ENCODE measurements around the gene RABGAP1L. TPM values are rescaled to one million over a fixed set of nuclear protein-coding genes. Genes with fewer than 3 reads are reported as not detected.
A peak's percentile ranks its signal among the peaks of the same experiment; 100 is the strongest.

RABGAP1L gene
- total and polyA plus RNA-seq, 2 of the 4 experiments (the other 2 are of a cell fraction): 7.9 to 26.7 TPM

DNA sequence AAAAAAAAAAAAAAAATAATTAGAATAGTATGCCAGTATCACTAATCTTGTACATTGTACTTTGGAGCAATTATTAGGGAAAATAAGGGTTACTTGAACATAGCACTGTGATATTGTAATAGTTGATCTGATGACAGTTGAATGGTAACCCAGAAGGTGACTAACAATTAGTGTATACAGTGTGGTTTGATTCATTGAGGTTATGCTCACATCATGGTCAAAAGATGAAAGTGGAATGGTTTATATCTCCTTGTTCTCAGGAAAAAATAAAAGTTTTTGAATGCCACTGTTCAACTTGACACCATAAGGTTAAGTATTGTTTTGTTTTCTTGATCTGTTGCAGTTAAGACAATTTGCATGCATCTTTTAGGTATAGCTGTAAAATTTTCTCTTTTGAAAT is 375.5 kb downstream of the RABGAP1L start:
- no peak overlapping the region for H2AFZ ChIP-seq (replicated peaks; ENCODE audit: low read length, poor library complexity)
- no TSS peak for BruUV-seq (replicated peaks)
- H3K9me1 ChIP-seq (ENCODE audit: insufficient read depth, low read length): no peaks in the 10 kb centered on the region
- no peaks in the 10 kb centered on the region for H3K36me3 ChIP-seq (ENCODE audit: control insufficient read depth, insufficient read depth, low read length)
- no peak overlapping the region for H3K18ac ChIP-seq (ENCODE audit: low read depth, low read length)
- H2BK5ac ChIP-seq (ENCODE audit: low read depth, low read length, poor library complexity, severe bottlenecking): no peak overlapping the region
- no peak overlapping the region for H4K8ac ChIP-seq (ENCODE audit: low read depth in 2 of 2, low read length in 2 of 2)
- dilution Hi-C loops (cut with HindIII; ENCODE audit: low sequenced_read_pairs, unreplicated experiment) (no loop called here), in situ Hi-C loops (cut with MboI; ENCODE audit: low sequenced_read_pairs) (no loop called here), intact Hi-C loops (cut with micrococcal nuclease) (loop anchor here (1.0 kb wide), 1 partner anchor 48 kb away; no protein-coding TSS in a partner anchor)
- no peak overlapping the region for H2BK20ac ChIP-seq (ENCODE audit: low read depth, low read length)
- no peak overlapping the region for H3K4me3 ChIP-seq (ENCODE audit: insufficient read depth, low read depth, low read length)
- H3K27me3 ChIP-seq (ENCODE audit: control insufficient read depth, insufficient read depth, low read length): no peaks in the 10 kb centered on the region
- peaks cover 2% of the 10 kb centered on the region; the same call in 1 of the 2 replicates for H3K4me1 ChIP-seq (ENCODE audit: control insufficient read depth, insufficient read depth, low read length)
- TF ChIP-seq RCOR1 (IDR thresholded peaks at IDR 0.05; ENCODE audit: insufficient replicate concordance, low read length) (no peak), NFE2L2 (IDR thresholded peaks at IDR 0.05; ENCODE audit: low read depth, low read length) (no peak), CHD1 (IDR thresholded peaks at IDR 0.05; ENCODE audit: low read depth, low read length) (no peak), BHLHE40 (IDR thresholded peaks at IDR 0.05; ENCODE audit: low read depth, low read length) (no peak), CEBPB (IDR thresholded peaks at IDR 0.05; ENCODE audit: low read depth, low read length) (no peak), SMC3 (IDR thresholded peaks at IDR 0.05; ENCODE audit: low read depth, low read length) (no peak), MAFK (IDR thresholded peaks at IDR 0.05; ENCODE audit: low read depth, low read length) (no peak), POLR2A (IDR thresholded peaks at IDR 0.05; ENCODE audit: low read depth, low read length) (no peak), MXI1 (IDR thresholded peaks at IDR 0.05; ENCODE audit: borderline replicate concordance, low read depth, low read length) (no peak), RAD21 (IDR thresholded peaks at IDR 0.05; ENCODE audit: low read length) (no peak), RFX5 (IDR thresholded peaks at IDR 0.05; ENCODE audit: low read depth, low read length) (no peak), FOS (IDR thresholded peaks at IDR 0.05; ENCODE audit: low read depth, low read length) (no peak), MAZ (IDR thresholded peaks at IDR 0.05; ENCODE audit: borderline replicate concordance, low read depth, low read length) (no peak)
- TF ChIP-seq, protein P1, sequence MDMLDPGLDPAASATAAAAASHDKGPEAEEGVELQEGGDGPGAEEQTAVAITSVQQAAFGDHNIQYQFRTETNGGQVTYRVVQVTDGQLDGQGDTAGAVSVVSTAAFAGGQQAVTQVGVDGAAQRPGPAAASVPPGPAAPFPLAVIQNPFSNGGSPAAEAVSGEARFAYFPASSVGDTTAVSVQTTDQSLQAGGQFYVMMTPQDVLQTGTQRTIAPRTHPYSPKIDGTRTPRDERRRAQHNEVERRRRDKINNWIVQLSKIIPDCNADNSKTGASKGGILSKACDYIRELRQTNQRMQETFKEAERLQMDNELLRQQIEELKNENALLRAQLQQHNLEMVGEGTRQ (IDR thresholded peaks at IDR 0.05; ENCODE audit: low read depth, low read length): no peak
- TF ChIP-seq, protein P2, sequence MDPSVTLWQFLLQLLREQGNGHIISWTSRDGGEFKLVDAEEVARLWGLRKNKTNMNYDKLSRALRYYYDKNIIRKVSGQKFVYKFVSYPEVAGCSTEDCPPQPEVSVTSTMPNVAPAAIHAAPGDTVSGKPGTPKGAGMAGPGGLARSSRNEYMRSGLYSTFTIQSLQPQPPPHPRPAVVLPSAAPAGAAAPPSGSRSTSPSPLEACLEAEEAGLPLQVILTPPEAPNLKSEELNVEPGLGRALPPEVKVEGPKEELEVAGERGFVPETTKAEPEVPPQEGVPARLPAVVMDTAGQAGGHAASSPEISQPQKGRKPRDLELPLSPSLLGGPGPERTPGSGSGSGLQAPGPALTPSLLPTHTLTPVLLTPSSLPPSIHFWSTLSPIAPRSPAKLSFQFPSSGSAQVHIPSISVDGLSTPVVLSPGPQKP (IDR thresholded peaks at IDR 0.05; ENCODE audit: borderline replicate concordance, low read depth, low read length): no peak
- TF ChIP-seq, protein P3, sequence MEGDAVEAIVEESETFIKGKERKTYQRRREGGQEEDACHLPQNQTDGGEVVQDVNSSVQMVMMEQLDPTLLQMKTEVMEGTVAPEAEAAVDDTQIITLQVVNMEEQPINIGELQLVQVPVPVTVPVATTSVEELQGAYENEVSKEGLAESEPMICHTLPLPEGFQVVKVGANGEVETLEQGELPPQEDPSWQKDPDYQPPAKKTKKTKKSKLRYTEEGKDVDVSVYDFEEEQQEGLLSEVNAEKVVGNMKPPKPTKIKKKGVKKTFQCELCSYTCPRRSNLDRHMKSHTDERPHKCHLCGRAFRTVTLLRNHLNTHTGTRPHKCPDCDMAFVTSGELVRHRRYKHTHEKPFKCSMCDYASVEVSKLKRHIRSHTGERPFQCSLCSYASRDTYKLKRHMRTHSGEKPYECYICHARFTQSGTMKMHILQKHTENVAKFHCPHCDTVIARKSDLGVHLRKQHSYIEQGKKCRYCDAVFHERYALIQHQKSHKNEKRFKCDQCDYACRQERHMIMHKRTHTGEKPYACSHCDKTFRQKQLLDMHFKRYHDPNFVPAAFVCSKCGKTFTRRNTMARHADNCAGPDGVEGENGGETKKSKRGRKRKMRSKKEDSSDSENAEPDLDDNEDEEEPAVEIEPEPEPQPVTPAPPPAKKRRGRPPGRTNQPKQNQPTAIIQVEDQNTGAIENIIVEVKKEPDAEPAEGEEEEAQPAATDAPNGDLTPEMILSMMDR (conservative IDR thresholded peaks at IDR 0.05; ENCODE audit: low read depth, low read length): no peak
- no peak overlapping the region for H2BK15ac ChIP-seq (ENCODE audit: low read depth, low read length)
- no peak overlapping the region for H2BK120ac ChIP-seq (ENCODE audit: low read depth, low read length)
- DNase-seq: peak; percentile 82
- H3K14ac ChIP-seq (replicated peaks; ENCODE audit: low read depth, low read length): no peak overlapping the region
- no peaks in the 10 kb centered on the region for H4K20me1 ChIP-seq (ENCODE audit: insufficient read depth, low read length)
- no peak overlapping the region for H3K27ac ChIP-seq (ENCODE audit: insufficient read depth, low read length)
- no peak overlapping the region for H2AK5ac ChIP-seq (ENCODE audit: low read depth, low read length)
- H3K4me2 ChIP-seq (ENCODE audit: low read depth, low read length): no peak overlapping the region
- no peak overlapping the region for H3K4ac ChIP-seq (ENCODE audit: low read depth, low read length)
- no peak overlapping the region for H4K5ac ChIP-seq (ENCODE audit: low read depth, low read length)
- peaks cover 4% of the 10 kb centered on the region for H3K9me3 ChIP-seq (ENCODE audit: control insufficient read depth, insufficient read depth, low read length)
- H3K79me1 ChIP-seq (ENCODE audit: low read depth in 1 of 2, low read length in 2 of 2): no peaks in the 10 kb centered on the region
- POLR2A ChIA-PET (ENCODE audit: unreplicated experiment): no interaction called here
- no peak overlapping the region for H2AK9ac ChIP-seq (replicated peaks; ENCODE audit: low read depth, low read length, poor library complexity)
- H3K23ac ChIP-seq (ENCODE audit: low read depth, low read length): no peak overlapping the region
- CTCF ChIA-PET: no interaction called here
- no peak overlapping the region for H4K91ac ChIP-seq (ENCODE audit: insufficient read depth, low read depth, low read length)
- ATAC-seq (ENCODE audit: low read depth): peak; percentile 71
- no peak overlapping the region for H3K56ac ChIP-seq (ENCODE audit: extremely low read depth, insufficient read depth, low read length)
- H3K9ac ChIP-seq (ENCODE audit: low read depth, low read length): no peak overlapping the region
